WERI-Rb-1 (cell line): ENCODE data around the gene LILRB3.
"Not testable (repeated sequence)": the region's sequence is repeated elsewhere in the genome, so short reads cannot be mapped to it uniquely, and the experiment has no call there.

Experiments used
- DNase-seq: peaks from one replicate; pipeline ENCODE4 v3.0.0-alpha.2; 2020
- H3K27ac ChIP-seq: fragments of 250-450 bp; sonication (Bioruptor Pico); 2 replicates; pipeline ENCODE4 v1.5.1; 2020; ENCODE audit warnings: mild to moderate bottlenecking, moderate library complexity
- H3K27me3 ChIP-seq: fragments of 250-450 bp; sonication (Bioruptor Pico); 2 replicates; pipeline ENCODE4 v1.5.1; 2021; ENCODE audit warnings: mild to moderate bottlenecking, low read depth, moderate library complexity; ENCODE audit not compliant: insufficient read depth, severe bottlenecking
- H3K36me3 ChIP-seq: fragments of 250-450 bp; sonication (Bioruptor Pico); 2 replicates; pipeline ENCODE4 v1.5.1; 2020; ENCODE audit warnings: mild to moderate bottlenecking, moderate library complexity
- H3K4me3 ChIP-seq: 2 replicates; pipeline ENCODE4 v1.5.1; 2011; ENCODE audit warnings: low read depth, mild to moderate bottlenecking, control low read depth, low read length
- H3K9me3 ChIP-seq: fragments of 250-450 bp; sonication (Bioruptor Pico); 2 replicates; pipeline ENCODE4 v1.5.1; 2021; ENCODE audit warnings: mild to moderate bottlenecking, moderate library complexity; ENCODE audit not compliant: severe bottlenecking
- TF ChIP-seq, protein P1 (sequence below): IDR thresholded peaks from 2 replicates; pipeline ENCODE4 v1.5.1; 2011; ENCODE audit warnings: low read depth, mild to moderate bottlenecking, control low read depth, inconsistent platforms, low read length

The LILRB3 gene

DNA sequence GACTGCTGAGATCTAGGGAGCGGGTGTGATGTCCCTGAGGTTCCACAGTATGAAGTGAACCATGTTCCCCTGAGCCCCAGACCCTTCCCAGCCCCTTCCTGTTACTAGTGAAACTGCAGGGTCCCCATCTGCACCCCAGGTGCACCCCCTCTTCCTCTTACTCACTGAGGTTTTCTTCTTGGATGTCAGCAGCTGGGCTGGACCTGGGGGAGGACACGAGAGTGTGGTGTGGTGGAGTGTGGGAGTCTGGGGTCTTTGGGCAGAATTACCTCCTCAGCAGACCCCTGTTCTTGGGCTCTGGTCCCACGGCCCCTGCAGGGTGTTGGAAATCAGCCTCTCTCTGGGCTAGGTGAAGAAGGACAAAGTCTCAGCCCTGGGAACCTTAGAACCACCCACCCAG, 23.1 kb upstream of the LILRB3 start:
- no peak overlapping the region for H3K4me3 ChIP-seq
- no peaks in the 10 kb centered on the region for H3K9me3 ChIP-seq
- no peak overlapping the region for H3K27ac ChIP-seq
- H3K36me3 ChIP-seq = no peaks in the 10 kb centered on the region
- TF ChIP-seq, protein P1, sequence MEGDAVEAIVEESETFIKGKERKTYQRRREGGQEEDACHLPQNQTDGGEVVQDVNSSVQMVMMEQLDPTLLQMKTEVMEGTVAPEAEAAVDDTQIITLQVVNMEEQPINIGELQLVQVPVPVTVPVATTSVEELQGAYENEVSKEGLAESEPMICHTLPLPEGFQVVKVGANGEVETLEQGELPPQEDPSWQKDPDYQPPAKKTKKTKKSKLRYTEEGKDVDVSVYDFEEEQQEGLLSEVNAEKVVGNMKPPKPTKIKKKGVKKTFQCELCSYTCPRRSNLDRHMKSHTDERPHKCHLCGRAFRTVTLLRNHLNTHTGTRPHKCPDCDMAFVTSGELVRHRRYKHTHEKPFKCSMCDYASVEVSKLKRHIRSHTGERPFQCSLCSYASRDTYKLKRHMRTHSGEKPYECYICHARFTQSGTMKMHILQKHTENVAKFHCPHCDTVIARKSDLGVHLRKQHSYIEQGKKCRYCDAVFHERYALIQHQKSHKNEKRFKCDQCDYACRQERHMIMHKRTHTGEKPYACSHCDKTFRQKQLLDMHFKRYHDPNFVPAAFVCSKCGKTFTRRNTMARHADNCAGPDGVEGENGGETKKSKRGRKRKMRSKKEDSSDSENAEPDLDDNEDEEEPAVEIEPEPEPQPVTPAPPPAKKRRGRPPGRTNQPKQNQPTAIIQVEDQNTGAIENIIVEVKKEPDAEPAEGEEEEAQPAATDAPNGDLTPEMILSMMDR = no peak
- H3K27me3 ChIP-seq = peaks cover 49% of the 10 kb centered on the region
- DNase-seq = no peak

DNA sequence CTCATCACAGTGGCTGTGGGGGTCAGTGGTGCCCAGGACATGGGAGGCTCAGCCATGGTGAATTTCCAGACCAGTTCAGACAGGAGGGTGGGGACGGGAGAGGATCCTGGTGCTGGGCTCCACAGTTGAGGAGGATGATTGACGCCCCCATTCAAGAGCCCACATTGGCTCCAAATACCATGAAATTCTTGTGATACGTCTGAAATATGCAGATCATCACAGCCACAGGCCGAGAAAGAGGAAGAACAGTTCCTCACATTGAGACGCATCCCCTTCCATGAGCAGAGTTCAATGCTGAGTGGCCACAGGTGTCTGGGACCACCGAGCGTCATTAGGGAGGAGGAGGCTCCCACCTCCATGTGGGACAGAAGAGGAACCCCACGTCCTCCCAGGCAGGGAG, 21.0 kb upstream of the LILRB3 start:
- not testable (repeated sequence) for DNase-seq

DNA sequence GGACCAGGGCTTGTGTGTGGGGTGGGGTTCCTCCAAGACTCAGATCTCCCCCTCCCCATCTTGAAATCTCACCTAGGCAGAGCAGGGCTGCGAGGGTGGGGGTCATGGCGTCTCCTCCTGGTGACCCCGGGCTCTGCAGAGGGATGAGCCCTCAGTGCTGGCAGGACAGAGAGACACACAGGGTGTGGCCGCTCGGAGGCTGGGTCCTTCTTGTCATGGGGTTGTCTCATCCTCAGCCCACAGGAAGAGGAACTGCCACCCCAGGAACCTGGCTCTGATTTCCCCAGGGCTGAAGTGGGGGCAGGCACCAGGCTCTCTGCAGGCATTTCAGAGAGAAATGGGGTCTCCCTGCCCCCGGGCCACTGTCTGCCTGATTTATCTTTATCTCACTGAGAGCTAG, 19.8 kb upstream of the LILRB3 start, which contains the start of gene LILRA6:
LILRA6 (minus strand) TSS at position 145 of the 400 bp plus-strand sequence.
- DNase-seq, H3K36me3 ChIP-seq, H3K27ac ChIP-seq, H3K4me3 ChIP-seq, H3K9me3 ChIP-seq: not testable (repeated sequence)
- peaks cover 43% of the 10 kb centered on the region for H3K27me3 ChIP-seq

More for the DNA sequence above, 21.0 kb upstream of the LILRB3 start:
- H3K9me3 ChIP-seq, H3K4me3 ChIP-seq, H3K36me3 ChIP-seq, H3K27ac ChIP-seq: not testable (repeated sequence)
- peaks cover 39% of the 10 kb centered on the region for H3K27me3 ChIP-seq

DNA sequence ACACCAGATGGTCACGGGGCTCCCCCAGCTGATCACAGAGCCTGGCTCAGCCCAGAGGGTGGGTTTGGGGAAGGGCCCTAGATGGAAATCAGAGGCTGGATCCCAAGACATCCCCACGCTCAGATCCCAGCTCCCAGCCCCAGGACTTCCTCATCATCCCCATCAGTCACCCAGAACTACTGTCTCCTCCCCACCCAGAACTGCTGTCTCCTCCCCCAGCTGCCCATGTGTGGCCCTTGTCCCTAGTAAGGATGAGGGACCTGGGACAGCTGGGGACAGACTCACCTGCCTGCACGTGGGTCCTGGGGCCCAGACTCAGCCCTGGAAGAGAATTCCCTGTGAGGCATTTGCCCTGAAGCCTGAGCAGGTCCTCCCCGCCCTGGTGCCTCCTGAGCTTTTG, 19.4 kb upstream of the LILRB3 start:
- peaks cover 43% of the 10 kb centered on the region for H3K27me3 ChIP-seq
- H3K4me3 ChIP-seq, H3K9me3 ChIP-seq, H3K36me3 ChIP-seq, H3K27ac ChIP-seq, DNase-seq: not testable (repeated sequence)

DNA sequence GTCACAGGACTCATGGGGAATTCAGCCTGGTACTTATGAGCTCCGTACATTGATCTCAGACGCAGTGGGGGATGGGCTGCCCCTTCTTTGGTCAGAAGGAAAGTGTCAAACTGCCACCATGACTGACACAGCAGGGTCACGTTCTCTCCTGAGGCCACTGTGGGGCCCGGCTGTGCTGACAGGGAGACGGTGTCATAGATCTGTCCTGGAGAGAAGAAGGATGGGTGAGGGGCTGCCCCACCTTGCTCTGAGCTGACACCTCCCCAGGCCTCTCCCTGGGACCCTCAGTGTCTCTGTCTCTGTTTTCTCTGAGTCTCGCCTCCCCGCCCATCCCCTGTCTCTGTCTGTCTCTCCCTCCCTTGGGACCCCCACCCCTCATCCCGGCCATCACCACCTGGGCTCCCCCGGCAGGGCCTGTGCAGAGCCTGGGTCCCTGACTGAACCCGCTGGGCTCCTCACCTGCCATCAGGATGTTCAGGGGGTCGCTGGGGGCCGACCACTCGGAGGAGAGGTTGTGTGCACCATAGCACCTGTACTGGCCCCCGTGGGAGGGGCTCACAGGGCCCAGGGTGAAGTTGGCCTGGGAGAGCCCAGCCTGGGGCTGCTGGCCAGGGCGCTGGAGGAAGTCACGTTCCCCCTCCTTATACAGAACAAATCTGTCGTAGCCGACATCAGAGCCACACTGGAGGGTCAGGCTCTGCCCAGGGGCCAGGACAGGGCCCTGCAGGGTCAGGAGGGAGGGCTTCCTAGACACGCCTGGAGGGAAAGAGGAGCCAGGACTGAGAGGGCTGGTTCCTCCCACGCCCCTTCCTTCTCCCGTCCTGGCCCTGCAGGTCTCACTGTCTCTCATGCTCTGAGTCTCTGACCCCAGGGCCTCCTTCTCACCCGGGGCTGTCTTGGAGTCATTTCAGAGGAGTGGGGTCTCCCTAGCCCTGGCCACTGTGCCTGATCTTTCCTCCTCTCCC, 17.8 kb upstream of the LILRB3 start:
- H3K9me3 ChIP-seq, H3K36me3 ChIP-seq, DNase-seq, H3K4me3 ChIP-seq, H3K27ac ChIP-seq: not testable (repeated sequence)
- peaks cover 42% of the 10 kb centered on the region for H3K27me3 ChIP-seq

DNA sequence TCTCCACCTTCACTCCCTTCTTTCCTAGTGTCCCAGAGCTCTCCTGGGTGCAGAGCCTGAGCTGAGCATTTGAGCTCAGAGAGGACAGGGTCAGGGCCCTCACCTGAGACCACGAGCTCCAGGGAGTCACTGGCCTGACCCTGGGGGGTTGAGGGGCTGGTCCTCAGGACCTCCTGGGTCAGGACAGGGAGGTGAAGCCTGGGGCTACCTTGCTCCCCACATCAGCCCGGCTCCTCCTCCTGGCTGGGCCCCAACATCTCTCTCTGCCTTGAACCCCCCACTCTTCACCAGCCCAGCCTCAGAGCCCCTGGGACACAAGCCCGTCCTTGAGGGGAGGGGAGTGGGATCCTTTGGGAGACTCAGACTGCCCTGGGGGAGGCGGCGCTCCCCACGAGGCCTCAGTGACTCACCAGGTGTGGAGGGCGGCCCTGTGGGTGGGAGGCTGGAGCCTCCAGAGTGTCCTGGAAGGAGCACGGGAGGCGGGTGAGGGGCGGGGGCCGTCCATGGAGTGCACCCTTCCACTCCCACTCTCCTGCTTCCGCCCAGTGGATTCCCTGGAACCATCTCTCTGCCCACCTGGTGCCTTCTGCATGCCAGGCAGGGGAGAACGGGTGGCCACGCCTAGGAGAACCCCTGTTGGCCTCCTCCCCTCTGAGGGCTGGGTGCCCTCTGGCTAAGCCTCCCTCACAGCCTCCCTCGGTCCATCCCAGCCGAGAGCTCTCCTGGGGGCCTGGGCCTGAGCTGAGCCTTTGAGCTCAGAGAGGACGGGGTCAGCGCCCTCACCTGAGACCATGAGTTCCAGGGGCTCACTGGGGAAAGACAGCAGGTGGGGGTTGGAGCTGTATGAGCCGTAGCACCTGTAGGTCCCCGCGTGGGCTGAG, 16.9 kb upstream of the LILRB3 start:
- DNase-seq, H3K36me3 ChIP-seq, H3K27ac ChIP-seq, H3K9me3 ChIP-seq, H3K4me3 ChIP-seq: not testable (repeated sequence)
- H3K27me3 ChIP-seq = peaks cover 37% of the 10 kb centered on the region

DNA sequence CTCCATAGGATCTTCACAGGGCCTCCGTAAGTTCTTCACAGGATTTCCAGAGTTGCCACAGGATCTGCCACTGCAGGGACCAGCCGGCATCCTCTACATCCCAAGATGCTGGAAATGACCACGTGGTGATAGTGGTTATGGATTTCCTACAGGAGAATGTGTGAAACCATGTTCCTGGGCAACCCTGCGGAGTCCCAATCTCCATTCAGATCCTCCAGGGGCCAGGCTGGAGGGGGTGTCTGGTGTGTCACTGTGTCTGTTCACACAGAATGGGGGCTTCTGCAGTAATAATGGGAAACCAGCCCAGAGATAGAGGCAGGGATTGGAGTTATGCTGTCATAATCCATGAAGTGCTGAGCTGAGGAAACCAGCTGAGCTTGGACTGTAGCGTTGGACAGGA, 11.1 kb upstream of the LILRB3 start:
- Histone ChIP-seq H3K36me3 (no peaks in the 10 kb centered on the region), H3K27me3 (peaks cover 42% of the 10 kb centered on the region), H3K9me3 (peaks cover 8% of the 10 kb centered on the region), H3K27ac (no peak overlapping the region), H3K4me3 (no peak overlapping the region)
- TF ChIP-seq, protein P1 = no peak
- no peak for DNase-seq
